GM12801 (cell line): Measurements from ENCODE around the gene C9orf50.

Experiments used
- CTCF ChIP-seq: IDR thresholded peaks from one replicate; pipeline ENCODE4 v1.5.1; 2011; ENCODE audit warnings: control low read depth; ENCODE audit not compliant: insufficient read length; ENCODE audit errors: extremely low read depth

C9orf50 gene

GRCh38 chr9:129587487-129588262, 33.2 kb downstream of the C9orf50 start:
- TF ChIP-seq CTCF, result no peak

- TF ChIP-seq CTCF, result no peak
These were observed 34.2 kb downstream of the C9orf50 start for GRCh38 chr9:129586685-129587084.

- no peak for TF ChIP-seq CTCF
These were observed 34.7 kb downstream of the C9orf50 start for GRCh38 chr9:129586245-129586644.

GRCh38 chr9:129585352-129585751, 35.5 kb downstream of the C9orf50 start:
- TF ChIP-seq CTCF, result no peak

- TF ChIP-seq CTCF, result no peak
These were observed 36.8 kb downstream of the C9orf50 start for GRCh38 chr9:129584136-129584535.

GRCh38 chr9:129583308-129584038, 37.4 kb downstream of the C9orf50 start:
- TF ChIP-seq CTCF, result no peak

GRCh38 chr9:129582855-129583254, 38.0 kb downstream of the C9orf50 start:
- TF ChIP-seq CTCF, result no peak
